ENCODE results near the gene BGN. TPM values are rescaled to one million over a fixed set of nuclear protein-coding genes. Genes with fewer than 3 reads are reported as not detected.

BGN gene
- total RNA-seq, 1 experiment from 2014 or later: 1.2 TPM

DNA sequence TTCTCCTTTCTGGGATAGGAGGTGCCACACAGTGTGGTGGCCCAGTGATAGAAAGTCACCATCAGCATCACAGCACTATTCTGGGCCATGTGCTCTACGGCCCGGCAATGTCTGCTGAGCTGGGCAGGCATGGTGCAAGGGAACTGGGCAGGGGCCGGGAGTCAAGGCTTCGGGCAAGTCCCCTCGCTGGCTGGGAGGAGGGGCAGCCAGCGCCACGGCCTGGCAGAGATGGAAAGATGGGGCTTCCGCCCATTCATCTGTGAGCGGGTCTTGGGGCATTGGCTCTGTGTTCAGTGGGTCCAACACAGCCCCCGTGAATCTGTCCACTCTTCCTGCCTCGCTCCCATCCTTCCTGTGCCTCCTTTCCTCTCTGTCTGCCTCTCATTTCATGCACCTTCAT lies 15.6 kb downstream of the BGN start:
- Histone ChIP-seq H3K79me2 (ENCODE audit: insufficient read depth, low read length) (no peaks in the 10 kb centered on the region), H2BK120ac (ENCODE audit: low read depth, low read length, poor library complexity, severe bottlenecking) (no peak overlapping the region), H3K27me3 (ENCODE audit: insufficient read depth, low read length) (no peaks in the 10 kb centered on the region; the same call in 1 of the 2 replicates), H3K4me2 (ENCODE audit: insufficient read depth, insufficient read length, low read length) (no peak overlapping the region), H3K4ac (ENCODE audit: low read depth, low read length) (no peak overlapping the region), H2AFZ (ENCODE audit: low read length) (no peak overlapping the region), H3K18ac (ENCODE audit: insufficient read length, low read depth, low read length) (no peak overlapping the region), H2BK20ac (ENCODE audit: low read depth, low read length, poor library complexity, severe bottlenecking) (no peak overlapping the region), H3K9me3 (ENCODE audit: control insufficient read depth, low read depth, low read length) (peaks cover 24% of the 10 kb centered on the region), H2AK5ac (ENCODE audit: insufficient read length, low read length) (no peak overlapping the region), H3K23me2 (ENCODE audit: insufficient read length, low read depth, low read length, poor library complexity, severe bottlenecking) (no peaks in the 10 kb centered on the region), H2BK12ac (ENCODE audit: insufficient read length, low read depth, low read length) (no peak overlapping the region), H3K14ac (ENCODE audit: insufficient read depth, low read length) (no peak overlapping the region), H4K8ac (replicated peaks; ENCODE audit: insufficient read length, low read depth, low read length) (no peak overlapping the region), H4K5ac (ENCODE audit: insufficient read length, low read depth, low read length) (no peak overlapping the region), H3K9ac (ENCODE audit: extremely low read depth, insufficient read length, low read length) (no peak overlapping the region), H3T11ph (ENCODE audit: low read length) (no peak overlapping the region), H4K91ac (ENCODE audit: insufficient read length, low read depth, low read length) (no peak overlapping the region), H3K4me1 (ENCODE audit: insufficient read depth, low read length) (no peaks in the 10 kb centered on the region), H4K20me1 (ENCODE audit: control insufficient read depth, insufficient read depth, insufficient read length) (peaks cover 2% of the 10 kb centered on the region), H2BK15ac (ENCODE audit: low read depth, low read length) (no peak overlapping the region), H2BK5ac (ENCODE audit: insufficient read length, low read length) (no peak overlapping the region), H3K56ac (ENCODE audit: insufficient read length, low read depth, low read length) (no peak overlapping the region), H3K79me1 (ENCODE audit: insufficient read depth, low read depth, low read length, poor library complexity, severe bottlenecking) (no peaks in the 10 kb centered on the region), H3K23ac (ENCODE audit: insufficient read length, low read depth, low read length) (no peak overlapping the region), H3K27ac (ENCODE audit: insufficient read length, low read depth, low read length) (no peak overlapping the region)
- DNase-seq: no peak
- H3K4me1 Mint-ChIP-seq: peaks cover 2 to 6% of the 10 kb centered on the region in 2 experiments; a peak in 2 of 4 replicates
- WGBS (ENCODE audit: extremely low coverage, insufficient read length, low lambda C conversion rate): no CpG with 5 or more reads among the region's 11 CpGs
- no peaks in the 10 kb centered on the region for H3K36me3 Mint-ChIP-seq (ENCODE audit: insufficient read depth in 1 of 3, low read depth in 3 of 3)
- H3K9me3 Mint-ChIP-seq: peaks cover 54 to 57% of the 10 kb centered on the region in 2 experiments
- TF ChIP-seq, protein P1, sequence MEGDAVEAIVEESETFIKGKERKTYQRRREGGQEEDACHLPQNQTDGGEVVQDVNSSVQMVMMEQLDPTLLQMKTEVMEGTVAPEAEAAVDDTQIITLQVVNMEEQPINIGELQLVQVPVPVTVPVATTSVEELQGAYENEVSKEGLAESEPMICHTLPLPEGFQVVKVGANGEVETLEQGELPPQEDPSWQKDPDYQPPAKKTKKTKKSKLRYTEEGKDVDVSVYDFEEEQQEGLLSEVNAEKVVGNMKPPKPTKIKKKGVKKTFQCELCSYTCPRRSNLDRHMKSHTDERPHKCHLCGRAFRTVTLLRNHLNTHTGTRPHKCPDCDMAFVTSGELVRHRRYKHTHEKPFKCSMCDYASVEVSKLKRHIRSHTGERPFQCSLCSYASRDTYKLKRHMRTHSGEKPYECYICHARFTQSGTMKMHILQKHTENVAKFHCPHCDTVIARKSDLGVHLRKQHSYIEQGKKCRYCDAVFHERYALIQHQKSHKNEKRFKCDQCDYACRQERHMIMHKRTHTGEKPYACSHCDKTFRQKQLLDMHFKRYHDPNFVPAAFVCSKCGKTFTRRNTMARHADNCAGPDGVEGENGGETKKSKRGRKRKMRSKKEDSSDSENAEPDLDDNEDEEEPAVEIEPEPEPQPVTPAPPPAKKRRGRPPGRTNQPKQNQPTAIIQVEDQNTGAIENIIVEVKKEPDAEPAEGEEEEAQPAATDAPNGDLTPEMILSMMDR (conservative IDR thresholded peaks at IDR 0.05): no peak
- peaks cover 9% of the 10 kb centered on the region for H3K27me3 Mint-ChIP-seq (ENCODE audit: low read depth)
- no peak overlapping the region for H3K27ac Mint-ChIP-seq
- no peak overlapping the region for H3K4me3 Mint-ChIP-seq
